HG03565 (cell line): ENCODE data around the gene SMAGP.
"Not testable (repeated sequence)": the region's sequence is repeated elsewhere in the genome, so short reads cannot be mapped to it uniquely, and the experiment has no call there.

ENCODE experiments used
- ATAC-seq: cut with Tn5 transposase; IDR thresholded peaks from one replicate; pipeline ENCODE4 v1.9.1; 2021; ENCODE audit warnings: mild to moderate bottlenecking, moderate library complexity; ENCODE audit not compliant: unreplicated experiment

SMAGP gene

GRCh38 chr12:51270067-51270950 lies at the start of gene SMAGP:
TSS of gene SMAGP (minus strand) at chr12:51270415. CDS start at chr12:51269278, 1,137 bp downstream.
- ATAC-seq, result peak; percentile 55

GRCh38 chr12:51318846-51319599 lies 48.8 kb upstream of the SMAGP start:
- ATAC-seq, result no peak

- not testable (repeated sequence) for ATAC-seq
Observed at GRCh38 chr12:51318057-51318806, 48.0 kb upstream of the SMAGP start.

- ATAC-seq, result no peak
Observed at GRCh38 chr12:51311389-51311788, 41.2 kb upstream of the SMAGP start.

- no peak for ATAC-seq
Observed at GRCh38 chr12:51307655-51308593, 37.7 kb upstream of the SMAGP start.

- no peak for ATAC-seq
Observed at GRCh38 chr12:51306507-51306906, 36.3 kb upstream of the SMAGP start.

- ATAC-seq, result not testable (repeated sequence)
Observed at GRCh38 chr12:51300768-51301167, 30.6 kb upstream of the SMAGP start.

GRCh38 chr12:51295651-51296050 lies 25.4 kb upstream of the SMAGP start:
- ATAC-seq, result no peak

GRCh38 chr12:51294097-51294496 lies 23.9 kb upstream of the SMAGP start:
- not testable (repeated sequence) for ATAC-seq

GRCh38 chr12:51293696-51294095 lies 23.5 kb upstream of the SMAGP start:
- ATAC-seq, result no peak

GRCh38 chr12:51291603-51292513 lies 21.6 kb upstream of the SMAGP start:
- ATAC-seq, result not testable (repeated sequence)

- ATAC-seq, result no peak
Observed at GRCh38 chr12:51285843-51286242, 15.6 kb upstream of the SMAGP start.

GRCh38 chr12:51281202-51281924 lies 11.1 kb upstream of the SMAGP start:
- ATAC-seq, result no peak

- ATAC-seq, result no peak
Observed at GRCh38 chr12:51275088-51275487, 4.9 kb upstream of the SMAGP start.

- not testable (repeated sequence) for ATAC-seq
Observed at GRCh38 chr12:51272810-51273209, 2.6 kb upstream of the SMAGP start.

- no peak for ATAC-seq
Observed at GRCh38 chr12:51270951-51271518, 820 bp upstream of the SMAGP start.

- ATAC-seq, result peak; percentile 22
Observed at GRCh38 chr12:51269174-51270066, 795 bp downstream of the SMAGP start.
